CD1c-positive myeloid dendritic cell (primary cell): ENCODE results near the gene KANSL1.
"Not testable (repeated sequence)": the region's sequence is repeated elsewhere in the genome, so short reads cannot be mapped to it uniquely, and the experiment has no call there.

Experiments
- DNase-seq: peaks from one replicate; pipeline ENCODE4 v3.0.0-alpha.2; 2016; ENCODE audit errors: extremely low spot score

KANSL1 gene

DNA sequence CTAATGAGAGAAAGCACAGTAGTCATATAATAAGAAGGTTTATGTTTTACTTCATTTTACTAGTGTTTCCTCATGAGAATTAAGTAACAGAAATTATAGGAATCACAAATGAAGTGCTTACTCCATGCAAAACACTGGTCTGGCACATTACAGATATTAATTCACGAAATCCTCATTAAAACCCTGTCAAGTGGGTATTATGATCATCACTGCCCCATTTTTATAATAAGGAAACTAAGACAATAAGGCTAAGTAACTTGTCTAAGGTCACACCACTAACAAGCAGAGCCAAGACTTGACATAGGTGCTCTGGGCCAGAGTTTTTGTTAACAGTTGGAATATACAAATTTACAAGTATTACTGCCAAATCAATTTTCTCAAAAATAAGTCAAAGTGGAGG is 83.0 kb downstream of the KANSL1 start:
- DNase-seq: no peak

DNA sequence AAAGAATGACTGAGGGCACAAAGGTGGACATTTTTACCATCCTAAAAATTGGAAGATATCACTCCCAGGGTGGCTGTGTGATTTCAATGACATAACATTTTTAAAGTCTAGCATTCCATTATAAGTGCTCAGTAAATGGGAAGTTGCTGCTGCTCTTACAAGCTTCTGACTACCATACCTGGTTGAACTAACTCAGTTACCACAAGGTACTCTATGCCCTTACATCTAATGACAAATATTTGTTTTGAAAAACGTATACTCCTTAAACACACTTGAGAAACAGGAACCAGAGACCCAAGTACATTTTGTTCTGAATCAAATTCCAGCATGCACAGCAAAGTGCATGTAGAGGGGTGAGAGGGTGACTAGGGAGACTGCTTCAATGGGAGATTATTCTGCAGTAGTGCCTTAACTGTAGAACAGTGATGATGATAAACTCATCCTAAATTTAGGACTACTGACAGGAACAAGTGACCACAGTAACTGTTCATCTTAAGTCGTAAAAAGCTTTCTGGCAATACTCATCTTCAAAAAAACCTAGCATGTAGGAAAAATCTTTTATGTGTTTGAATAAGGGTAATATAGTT is 83.5 kb downstream of the KANSL1 start:
- no peak for DNase-seq

GRCh38 chr17:46108550-46109110 is 84.6 kb downstream of the KANSL1 start:
- no peak for DNase-seq

DNA sequence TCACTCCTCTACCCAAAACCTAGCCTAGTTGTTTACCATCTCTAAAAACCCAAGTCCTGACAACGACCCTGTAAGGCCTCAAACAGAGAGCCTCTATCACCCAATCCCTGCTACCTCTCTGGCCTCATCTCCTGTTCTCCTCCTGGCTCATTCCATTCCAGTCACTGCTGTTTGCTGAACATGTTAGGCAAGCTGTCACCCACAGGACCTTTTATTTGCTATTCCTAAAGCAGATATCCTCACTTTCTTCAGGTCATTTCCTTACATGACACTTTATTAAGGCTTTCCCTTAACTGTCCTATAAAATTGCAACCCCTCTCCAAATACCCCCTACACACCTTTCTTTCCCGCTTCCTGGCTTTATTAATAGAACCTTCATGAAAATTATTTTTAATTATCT is 85.1 kb downstream of the KANSL1 start:
- no peak for DNase-seq

DNA sequence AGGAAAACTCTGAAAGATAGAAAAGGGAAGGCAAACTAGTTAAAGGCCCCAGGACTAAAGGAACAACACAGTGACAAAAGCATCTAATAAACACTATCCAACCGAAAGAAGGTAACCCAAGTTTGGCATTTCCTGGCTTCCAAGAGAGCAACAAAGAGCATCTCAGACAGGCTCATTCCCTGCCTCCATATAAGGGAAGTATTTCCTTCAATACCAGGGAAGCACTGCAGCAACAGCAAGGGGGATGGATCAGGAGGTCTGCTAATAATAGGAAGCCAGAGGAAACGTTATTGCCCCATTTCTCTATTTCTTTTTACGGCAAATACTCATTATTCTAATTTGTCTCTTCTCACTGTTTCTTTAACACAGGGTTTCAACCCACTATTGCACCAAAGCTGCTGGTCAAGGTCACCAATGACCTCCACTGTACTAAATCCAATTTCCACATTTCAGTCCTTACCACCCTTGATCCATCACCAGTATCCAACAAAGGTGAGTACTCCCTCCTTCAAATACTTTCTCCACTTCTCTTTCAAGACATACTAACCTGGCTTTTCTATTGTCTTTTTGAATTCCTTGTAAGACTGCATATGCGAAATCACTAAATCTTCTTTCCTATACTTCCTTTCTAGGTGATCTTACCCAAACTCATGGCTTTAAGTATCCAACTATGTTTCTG is 86.1 kb downstream of the KANSL1 start:
- no peak for DNase-seq

DNA sequence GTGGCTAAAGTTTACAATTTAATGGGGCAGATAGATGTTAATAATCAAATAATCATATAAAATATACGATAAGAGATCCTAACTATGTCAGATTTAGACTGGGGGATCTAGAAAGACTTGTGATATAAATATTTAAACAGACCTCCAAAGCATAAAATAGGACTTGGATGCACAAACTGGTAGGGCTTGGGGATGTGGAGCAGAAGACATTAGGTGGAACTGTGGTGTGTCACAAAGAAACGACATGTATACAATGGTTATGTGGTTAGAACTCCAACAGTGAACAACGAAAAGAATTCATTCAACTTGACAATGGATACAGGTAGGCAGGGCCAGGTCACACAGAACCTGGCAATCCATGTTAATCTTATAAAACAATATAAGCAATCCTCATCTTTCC is 90.4 kb downstream of the KANSL1 start:
- DNase-seq: not testable (repeated sequence)

- DNase-seq: not testable (repeated sequence)
These were observed 91.2 kb downstream of the KANSL1 start for GRCh38 chr17:46101785-46102617.

DNA sequence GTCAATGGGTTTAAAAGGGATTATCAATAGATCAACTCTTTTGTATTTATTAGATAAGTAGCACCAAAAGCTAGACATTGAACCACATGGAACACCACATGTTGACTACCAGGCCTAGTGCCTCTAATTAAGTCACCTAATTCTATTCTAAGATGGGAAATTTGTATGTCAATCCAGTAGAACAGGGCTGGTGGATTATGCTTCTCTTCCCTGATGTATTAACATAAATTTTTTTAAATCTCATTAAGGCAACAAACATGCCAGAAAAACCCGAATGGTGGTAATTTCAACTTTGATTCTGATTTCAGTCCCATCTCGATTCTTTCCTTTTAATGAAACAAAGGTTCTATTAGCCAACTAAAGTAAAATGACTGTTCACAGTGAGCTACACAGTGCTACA is 92.6 kb downstream of the KANSL1 start:
- DNase-seq: no peak

DNA sequence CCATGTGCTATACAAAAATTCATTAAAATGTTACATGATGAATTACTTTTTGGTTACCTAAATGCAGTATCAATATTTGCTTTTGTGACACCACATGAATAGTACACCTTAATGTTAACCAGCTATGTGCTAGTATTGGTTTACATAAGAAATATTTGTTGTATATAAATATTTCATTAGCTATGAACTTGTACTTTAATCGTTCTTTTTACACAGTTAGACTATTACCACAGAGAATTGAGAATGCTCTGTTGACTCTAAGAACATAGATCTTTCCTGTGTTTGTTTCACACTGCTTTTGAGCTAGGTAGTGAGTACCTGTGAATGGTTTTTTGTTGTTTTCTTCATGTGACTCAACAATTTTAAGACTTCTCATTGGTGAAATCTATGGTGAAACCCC is 93.4 kb downstream of the KANSL1 start:
- no peak for DNase-seq

DNA sequence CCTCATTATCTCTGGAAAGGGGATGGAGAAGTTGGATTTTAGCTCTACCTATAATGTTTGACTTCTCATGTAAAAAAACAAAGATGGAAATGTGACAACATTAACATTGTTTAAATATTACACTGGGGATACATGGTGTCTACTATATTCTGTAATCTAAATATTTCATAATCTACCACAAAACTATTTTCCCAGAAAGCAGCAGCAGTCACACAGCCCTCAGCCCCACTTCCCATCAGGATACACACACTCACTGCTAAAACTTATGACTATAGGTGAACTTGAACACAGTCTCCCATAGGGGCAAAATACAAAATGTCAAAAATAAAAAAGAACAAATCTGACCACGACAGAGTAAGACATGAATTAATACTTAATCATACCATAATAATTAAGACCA is 95.7 kb downstream of the KANSL1 start:
- DNase-seq: no peak

- DNase-seq: no peak
These were observed 100.2 kb downstream of the KANSL1 start for GRCh38 chr17:46092991-46093390.

DNA sequence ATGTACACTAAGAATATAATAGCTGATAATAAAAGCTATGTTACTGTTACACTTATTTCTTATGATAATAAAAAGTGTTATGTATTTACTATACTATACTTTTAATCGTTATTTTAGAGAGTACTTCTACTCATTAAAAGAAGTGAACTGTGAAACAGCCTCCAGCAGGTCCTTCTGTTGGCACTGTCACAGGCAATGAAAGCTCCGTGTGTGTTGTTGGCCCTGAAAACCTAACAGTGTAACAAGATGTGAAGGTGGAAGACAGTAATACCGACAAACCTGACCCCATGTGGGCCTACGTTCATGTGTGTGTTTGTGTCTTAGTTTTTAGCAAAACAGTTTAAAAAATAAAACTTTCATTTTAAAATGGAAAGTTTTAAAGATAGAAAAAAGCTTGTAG is 102.4 kb downstream of the KANSL1 start:
- no peak for DNase-seq

DNA sequence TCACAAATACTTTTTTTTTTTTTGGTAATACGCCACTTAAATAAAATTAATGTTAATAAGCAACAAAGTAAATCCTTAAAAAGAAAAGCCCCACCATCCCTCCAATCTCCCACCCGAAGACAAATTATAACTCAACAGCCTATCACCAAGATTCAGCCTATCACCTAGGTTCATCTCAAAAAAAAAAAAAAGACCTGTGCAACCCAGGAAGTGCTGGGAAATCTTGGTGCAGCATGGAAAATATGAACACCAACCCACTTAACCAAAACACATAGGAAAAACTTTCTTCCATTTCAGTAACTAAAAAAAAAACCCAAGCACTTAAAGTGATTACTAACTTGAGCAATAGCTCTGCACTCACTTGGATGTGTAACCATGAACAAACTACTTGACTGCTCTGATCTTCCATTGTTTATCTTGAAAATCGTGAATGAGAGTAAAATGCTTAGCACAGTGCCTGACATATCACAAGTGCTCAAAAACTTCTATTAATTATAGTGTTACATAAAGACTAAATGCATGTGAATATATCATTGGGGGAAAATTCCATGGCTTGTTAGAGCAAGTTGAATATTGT is 103.8 kb downstream of the KANSL1 start:
- DNase-seq: no peak

DNA sequence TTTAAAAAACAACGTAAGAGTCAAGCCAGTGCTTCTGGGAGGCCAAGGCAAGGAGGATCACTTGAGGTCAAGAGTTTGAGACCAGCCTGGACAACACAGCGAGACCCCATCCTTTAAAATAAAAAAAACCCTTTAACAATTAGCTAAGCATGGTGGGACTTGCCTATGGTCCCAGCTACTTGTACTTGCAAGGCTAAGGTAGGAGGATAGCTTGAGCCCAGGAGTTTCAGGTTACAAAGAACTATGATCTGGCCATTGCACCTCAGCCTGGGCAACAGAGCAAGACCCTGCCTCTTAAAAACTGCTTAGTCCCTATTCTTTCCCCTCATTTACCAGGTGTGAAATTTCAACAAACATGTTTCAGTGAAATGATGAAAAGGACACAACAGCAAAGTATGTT is 104.6 kb downstream of the KANSL1 start:
- no peak for DNase-seq

DNA sequence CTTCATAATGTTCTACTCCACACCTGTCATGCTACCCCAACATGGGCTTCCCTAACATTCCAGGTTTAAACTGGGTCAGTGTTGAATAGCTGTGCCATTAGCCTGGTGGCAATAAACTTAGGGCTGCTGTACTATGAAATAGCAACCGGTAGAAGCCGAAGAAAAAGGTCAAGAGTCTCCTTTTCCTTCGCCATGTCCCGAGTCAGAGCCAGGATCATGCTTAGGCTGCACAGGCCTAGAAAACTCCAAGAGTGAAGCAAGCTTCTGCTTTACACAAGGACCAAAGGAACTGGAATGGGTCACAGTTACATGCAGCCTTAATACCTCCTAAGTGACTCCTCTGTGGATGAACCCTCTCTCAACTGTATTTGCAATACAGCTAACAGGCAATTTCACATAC is 105.4 kb downstream of the KANSL1 start:
- not testable (repeated sequence) for DNase-seq

- no peak for DNase-seq
These were observed 106.4 kb downstream of the KANSL1 start for GRCh38 chr17:46086821-46087220.

DNA sequence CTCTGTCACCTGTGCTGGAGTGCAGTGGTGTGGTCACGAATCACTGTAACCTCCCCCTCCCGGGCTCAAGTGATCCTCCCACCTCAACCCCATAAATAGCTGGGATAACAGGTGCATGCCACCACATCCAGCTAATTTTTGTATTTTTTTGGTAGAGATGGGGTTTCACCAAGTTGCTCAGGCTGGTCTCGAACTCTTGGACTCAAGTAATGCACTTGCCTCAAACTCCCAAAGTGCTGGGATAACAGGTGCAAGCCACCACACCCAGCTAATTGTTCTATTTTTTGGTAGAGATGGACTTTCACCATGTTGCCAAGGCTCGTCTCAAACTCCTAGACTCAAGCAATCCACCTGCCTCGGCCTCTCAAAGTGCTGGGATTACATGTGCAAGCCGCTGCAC is 107.7 kb downstream of the KANSL1 start:
- no peak for DNase-seq

DNA sequence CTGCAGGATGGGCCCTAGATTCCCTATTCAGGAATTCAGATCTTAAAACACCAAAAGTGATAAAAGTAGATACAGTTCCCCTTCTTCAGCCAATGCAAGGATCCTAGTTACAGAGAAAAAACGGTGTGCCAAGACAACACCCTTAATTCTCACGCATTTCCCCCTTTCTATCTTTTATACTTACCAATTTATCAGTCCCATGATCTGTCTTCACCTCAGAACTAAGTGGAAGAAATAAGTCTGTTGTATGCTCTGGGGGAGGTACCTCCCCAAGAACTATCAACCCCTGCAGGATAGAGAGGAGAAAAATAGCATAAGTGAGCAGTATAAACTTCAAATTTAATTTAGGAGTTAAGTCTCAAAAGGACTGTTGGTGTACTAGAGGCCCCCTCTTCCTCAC is 111.0 kb downstream of the KANSL1 start:
- DNase-seq: no peak

DNA sequence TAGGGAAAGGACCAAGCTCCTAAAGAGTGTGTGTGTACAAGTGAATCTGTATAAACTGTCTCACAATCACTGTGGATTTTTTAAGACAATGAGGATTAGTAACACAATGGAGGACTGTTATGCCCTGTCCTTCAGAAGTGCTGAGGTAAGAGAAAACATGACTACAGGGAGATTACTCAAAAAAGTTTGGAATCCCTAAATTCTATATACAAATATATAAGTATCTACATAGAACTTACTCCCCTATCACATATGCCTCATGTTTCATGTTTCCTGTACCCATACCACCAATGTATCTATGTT is 112.3 kb downstream of the KANSL1 start:
- no peak for DNase-seq

DNA sequence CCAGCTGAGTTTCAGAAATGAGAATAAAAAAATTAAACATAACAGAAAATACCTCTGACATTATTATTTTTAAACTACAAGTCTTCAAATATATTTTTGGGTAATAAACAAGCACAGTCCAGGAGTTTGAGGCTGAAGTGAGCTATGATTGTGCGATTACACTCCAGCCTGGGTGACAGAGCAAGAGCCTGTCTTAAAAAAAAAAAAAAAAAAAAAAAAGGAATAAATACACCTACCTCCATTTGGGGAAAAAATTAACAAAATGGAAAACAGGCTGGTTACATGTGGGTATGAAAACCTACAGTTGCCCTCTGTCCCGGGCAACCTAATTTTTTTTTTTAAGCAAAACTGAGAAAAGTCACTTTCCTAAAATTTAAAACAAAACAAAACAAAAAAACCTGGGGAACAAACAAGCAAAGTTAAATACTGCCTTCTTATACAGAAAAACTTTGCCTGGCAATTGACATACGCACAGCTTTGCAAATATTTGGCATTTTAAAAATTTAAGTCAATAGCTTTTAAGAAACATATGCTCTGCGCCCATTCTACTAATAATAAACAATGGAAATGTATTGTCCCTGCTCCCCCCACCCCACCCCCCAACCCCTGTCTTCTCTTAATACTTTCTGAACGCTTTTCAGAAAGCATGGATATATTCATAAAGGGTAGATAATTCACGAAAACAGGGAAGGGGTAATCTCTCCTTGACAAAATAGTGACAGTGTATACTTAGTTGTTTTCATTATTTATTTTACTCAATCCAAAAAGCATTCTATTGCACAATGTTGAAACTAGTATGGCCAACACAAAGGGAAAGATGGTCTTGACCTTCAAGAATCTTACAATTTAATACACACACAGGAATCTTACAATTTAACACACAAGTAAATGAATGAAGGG is 112.9 kb downstream of the KANSL1 start:
- no peak for DNase-seq

DNA sequence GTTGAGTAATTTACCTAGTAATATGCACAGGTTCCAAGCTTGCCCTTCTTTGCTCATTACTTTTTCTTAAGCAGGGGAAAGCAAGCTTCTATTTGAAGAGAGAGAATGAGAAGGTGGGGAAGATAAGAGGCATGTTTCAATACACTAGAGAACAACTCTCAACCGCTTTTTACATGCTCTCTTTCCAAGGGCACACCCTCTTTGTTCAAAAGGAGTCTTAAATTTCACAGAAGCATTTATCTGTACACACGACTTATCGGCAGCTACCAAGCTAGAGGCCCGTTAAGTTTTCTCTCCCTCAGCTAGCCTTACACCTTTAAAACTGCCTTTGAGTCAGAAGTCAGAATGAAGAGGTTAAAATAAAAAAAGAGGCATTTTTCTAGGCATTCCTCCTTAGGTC is 114.6 kb downstream of the KANSL1 start:
- DNase-seq: no peak

GRCh38 chr17:46074540-46074939 is 118.7 kb downstream of the KANSL1 start:
- no peak for DNase-seq
